ENCODE data around the gene KCTD16.

The KCTD16 gene

GRCh38 chr5:144195448-144195847 lies 24.8 kb downstream of the KCTD16 start:
- Mint-ChIP-seq H3K9me3 (no peaks in the 10 kb centered on the region), H3K4me1 (peaks cover 9% of the 10 kb centered on the region), H3K4me3 (no peak overlapping the region), H3K27ac (no peak overlapping the region), H3K36me3 (ENCODE audit: low read depth) (no peaks in the 10 kb centered on the region), H3K27me3 (ENCODE audit: low read depth, poor library complexity) (no peaks in the 10 kb centered on the region)
- no peak for DNase-seq
- no peak for TF ChIP-seq CTCF (IDR thresholded peaks at IDR 0.05)

- Mint-ChIP-seq H3K36me3 (ENCODE audit: low read depth) (no peaks in the 10 kb centered on the region), H3K4me1 (peaks cover 9% of the 10 kb centered on the region), H3K4me3 (no peak overlapping the region), H3K9me3 (no peaks in the 10 kb centered on the region), H3K27me3 (ENCODE audit: low read depth, poor library complexity) (peaks cover 3% of the 10 kb centered on the region), H3K27ac (no peak overlapping the region)
- TF ChIP-seq CTCF (IDR thresholded peaks at IDR 0.05): no peak
- no peak for DNase-seq
Measured at GRCh38 chr5:144196612-144197011, 25.9 kb downstream of the KCTD16 start.

DNA sequence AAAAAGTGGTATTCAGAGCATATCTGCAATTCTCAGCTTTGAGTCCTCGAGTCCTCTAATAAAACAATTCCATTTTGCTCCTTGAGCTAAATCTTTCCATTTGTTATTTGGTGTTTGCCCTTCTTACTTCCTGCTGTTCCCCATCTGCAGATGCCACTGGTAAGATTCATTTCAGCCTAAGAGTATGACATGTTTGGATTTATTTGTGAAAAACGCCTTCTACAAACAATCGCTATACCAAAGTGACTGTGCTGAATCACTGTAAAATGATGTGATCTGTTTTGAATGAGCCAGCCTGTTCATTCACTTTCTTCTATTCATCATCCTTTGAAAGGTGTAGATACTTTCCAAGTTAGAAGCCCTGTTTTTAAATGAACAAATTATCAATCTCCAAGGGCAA lies 27.7 kb downstream of the KCTD16 start:
- H3K4me3 Mint-ChIP-seq: no peak overlapping the region
- peaks cover 9% of the 10 kb centered on the region for H3K4me1 Mint-ChIP-seq
- H3K36me3 Mint-ChIP-seq (ENCODE audit: low read depth): no peaks in the 10 kb centered on the region
- no peak for DNase-seq
- H3K27ac Mint-ChIP-seq: no peak overlapping the region
- H3K27me3 Mint-ChIP-seq (ENCODE audit: low read depth, poor library complexity): peaks cover 6% of the 10 kb centered on the region
- no peaks in the 10 kb centered on the region for H3K9me3 Mint-ChIP-seq
- TF ChIP-seq CTCF (IDR thresholded peaks at IDR 0.05): no peak

DNA sequence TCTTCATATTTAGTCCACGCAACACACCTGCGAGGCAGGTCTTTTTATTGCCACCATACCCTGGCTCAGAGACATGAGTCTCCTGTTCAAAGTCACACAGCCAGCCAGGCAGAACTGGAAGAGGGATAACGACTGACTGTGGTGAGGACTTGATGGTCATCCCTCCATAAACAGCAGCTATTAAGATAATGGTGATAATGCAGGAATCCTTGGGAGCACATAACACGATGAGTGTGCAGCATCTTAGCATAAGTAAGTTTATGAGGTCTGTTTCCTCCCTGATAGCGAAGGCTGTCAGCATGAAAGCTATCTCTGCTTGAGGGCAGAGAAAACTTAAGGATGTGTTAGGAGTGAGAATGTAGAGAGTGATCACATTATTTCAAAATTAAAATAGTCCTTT lies 30.9 kb downstream of the KCTD16 start:
- no peaks in the 10 kb centered on the region for H3K36me3 Mint-ChIP-seq (ENCODE audit: low read depth)
- H3K4me1 Mint-ChIP-seq: peaks cover 22% of the 10 kb centered on the region
- TF ChIP-seq CTCF (IDR thresholded peaks at IDR 0.05): no peak
- no peaks in the 10 kb centered on the region for H3K9me3 Mint-ChIP-seq
- no peak overlapping the region for H3K27ac Mint-ChIP-seq
- no peak for DNase-seq
- H3K4me3 Mint-ChIP-seq: no peak overlapping the region
- peaks cover 35% of the 10 kb centered on the region for H3K27me3 Mint-ChIP-seq (ENCODE audit: low read depth, poor library complexity)

GRCh38 chr5:144202072-144202471 lies 31.4 kb downstream of the KCTD16 start:
- Mint-ChIP-seq H3K36me3 (ENCODE audit: low read depth) (no peaks in the 10 kb centered on the region), H3K27ac (no peak overlapping the region), H3K4me3 (no peak overlapping the region), H3K27me3 (ENCODE audit: low read depth, poor library complexity) (peaks cover 40% of the 10 kb centered on the region), H3K9me3 (no peaks in the 10 kb centered on the region), H3K4me1 (peaks cover 22% of the 10 kb centered on the region)
- DNase-seq: no peak
- TF ChIP-seq CTCF (IDR thresholded peaks at IDR 0.05): no peak

- Mint-ChIP-seq H3K27ac (no peak overlapping the region), H3K9me3 (no peaks in the 10 kb centered on the region), H3K4me1 (peaks cover 24% of the 10 kb centered on the region), H3K4me3 (no peak overlapping the region), H3K27me3 (ENCODE audit: low read depth, poor library complexity) (peaks cover 45% of the 10 kb centered on the region), H3K36me3 (ENCODE audit: low read depth) (no peaks in the 10 kb centered on the region)
- TF ChIP-seq CTCF (IDR thresholded peaks at IDR 0.05): no peak
- no peak for DNase-seq
Measured at GRCh38 chr5:144202726-144203125, 32.1 kb downstream of the KCTD16 start.

Data from nephron progenitor cell (in vitro differentiated cells).